H9 (cell line): ENCODE data around the gene MGLL. TPM values are rescaled to one million over a fixed set of nuclear protein-coding genes. Genes with fewer than 3 reads are reported as not detected.
A peak's percentile ranks its signal among the peaks of the same experiment; 100 is the strongest.

Experiments used
- DNase-seq: peaks from one replicate; pipeline ENCODE4 v3.0.0-alpha.2; 2017
- H2AFZ ChIP-seq: one replicate; pipeline ENCODE4 v1.6.1; 2013; ENCODE audit warnings: mild to moderate bottlenecking, low read length, control low read depth, moderate library complexity
- H2AK5ac ChIP-seq: 2 replicates; pipeline ENCODE4 v1.6.1; 2013; ENCODE audit warnings: low read length, control low read depth, mixed read lengths; ENCODE audit not compliant: insufficient read length
- H2BK120ac ChIP-seq: one replicate; pipeline ENCODE4 v1.6.1; 2013; ENCODE audit warnings: low read depth, mild to moderate bottlenecking, low read length, control low read depth, inconsistent platforms; ENCODE audit not compliant: poor library complexity, severe bottlenecking
- H2BK12ac ChIP-seq: 2 replicates; pipeline ENCODE4 v1.6.1; 2013; ENCODE audit warnings: low read length, control low read depth, mixed read lengths, low read depth; ENCODE audit not compliant: insufficient read length
- H2BK15ac ChIP-seq: 2 replicates; pipeline ENCODE4 v1.6.1; 2013; ENCODE audit warnings: low read depth, low read length, control low read depth
- H2BK20ac ChIP-seq: one replicate; pipeline ENCODE4 v1.6.1; 2013; ENCODE audit warnings: low read depth, mild to moderate bottlenecking, low read length, control low read depth, inconsistent platforms; ENCODE audit not compliant: poor library complexity, severe bottlenecking
- H2BK5ac ChIP-seq: 2 replicates; pipeline ENCODE4 v1.6.1; 2013; ENCODE audit warnings: low read length, control low read depth, mixed read lengths; ENCODE audit not compliant: insufficient read length
- H3K14ac ChIP-seq: 2 replicates; pipeline ENCODE4 v1.6.1; 2013; ENCODE audit warnings: low read length, control low read depth; ENCODE audit not compliant: insufficient read depth
- H3K18ac ChIP-seq: 2 replicates; pipeline ENCODE4 v1.6.1; 2013; ENCODE audit warnings: low read depth, mild to moderate bottlenecking, mixed read lengths, low read length, control low read depth; ENCODE audit not compliant: insufficient read length
- H3K23ac ChIP-seq: 2 replicates; pipeline ENCODE4 v1.6.1; 2013; ENCODE audit warnings: low read length, control low read depth, mixed read lengths, low read depth; ENCODE audit not compliant: insufficient read length
- H3K23me2 ChIP-seq: 2 replicates; pipeline ENCODE4 v1.6.1; 2013; ENCODE audit warnings: low read depth, mild to moderate bottlenecking, mixed read lengths, low read length, control low read depth; ENCODE audit not compliant: insufficient read length, poor library complexity, severe bottlenecking
- H3K27ac ChIP-seq: 2 replicates; pipeline ENCODE4 v1.5.1; 2013; ENCODE audit warnings: low read length, control low read depth, mixed read lengths, low read depth; ENCODE audit not compliant: insufficient read length
- H3K27me3 ChIP-seq: 2 replicates; pipeline ENCODE4 v1.6.1; 2013; ENCODE audit warnings: low read length, control low read depth, inconsistent platforms; ENCODE audit not compliant: insufficient read depth
- H3K4ac ChIP-seq: 2 replicates; pipeline ENCODE4 v1.6.1; 2013; ENCODE audit warnings: low read depth, mild to moderate bottlenecking, control low read depth, inconsistent platforms, low read length, moderate library complexity
- H3K4me1 ChIP-seq: 2 replicates; pipeline ENCODE4 v1.6.1; 2013; ENCODE audit warnings: low read length, control low read depth, inconsistent platforms; ENCODE audit not compliant: insufficient read depth
- H3K4me2 ChIP-seq: 2 replicates; pipeline ENCODE4 v1.6.1; 2013; ENCODE audit warnings: low read length, control low read depth, mixed read lengths; ENCODE audit not compliant: insufficient read length, insufficient read depth
- H3K56ac ChIP-seq: 2 replicates; pipeline ENCODE4 v1.6.1; 2013; ENCODE audit warnings: low read depth, mild to moderate bottlenecking, mixed read lengths, low read length, control low read depth; ENCODE audit not compliant: insufficient read length
- H3K79me1 ChIP-seq: 2 replicates; pipeline ENCODE4 v1.6.1; 2013; ENCODE audit warnings: low read depth, mild to moderate bottlenecking, moderate library complexity, low read length, control low read depth, inconsistent platforms; ENCODE audit not compliant: insufficient read depth, poor library complexity, severe bottlenecking
- H3K79me2 ChIP-seq: 2 replicates; pipeline ENCODE4 v1.6.1; 2013; ENCODE audit warnings: low read length, control low read depth, inconsistent platforms; ENCODE audit not compliant: insufficient read depth
- H3K9ac ChIP-seq: 2 replicates; pipeline ENCODE4 v1.6.1; 2013; ENCODE audit warnings: low read length, control low read depth, mixed read lengths; ENCODE audit not compliant: insufficient read length; ENCODE audit errors: extremely low read depth
- H3K9me3 ChIP-seq: one replicate; pipeline ENCODE4 v1.6.1; 2013; ENCODE audit warnings: low read depth, low read length, inconsistent platforms; ENCODE audit not compliant: control insufficient read depth
- H3T11ph ChIP-seq: one replicate; pipeline ENCODE4 v1.6.1; 2013; ENCODE audit warnings: mild to moderate bottlenecking, low read length, control low read depth, inconsistent platforms
- H4K20me1 ChIP-seq: one replicate; pipeline ENCODE4 v1.6.1; 2013; ENCODE audit not compliant: control insufficient read depth, insufficient read length, insufficient read depth
- H4K5ac ChIP-seq: 2 replicates; pipeline ENCODE4 v1.6.1; 2013; ENCODE audit warnings: low read depth, mild to moderate bottlenecking, mixed read lengths, low read length, control low read depth; ENCODE audit not compliant: insufficient read length
- H4K8ac ChIP-seq: replicated peaks from 2 replicates; pipeline ENCODE4 v1.6.1; 2013; ENCODE audit warnings: low read length, control low read depth, mixed read lengths, low read depth; ENCODE audit not compliant: insufficient read length
- H4K91ac ChIP-seq: 2 replicates; pipeline ENCODE4 v1.6.1; 2013; ENCODE audit warnings: low read depth, mild to moderate bottlenecking, moderate library complexity, mixed read lengths, low read length, control low read depth; ENCODE audit not compliant: insufficient read length
- H3K27ac Mint-ChIP-seq, 3 experiments: 2 replicates in 2 of 3; 3 replicates in 1 of 3; pipeline ENCODE4 v1.8.0; 2020 to 2021; ENCODE audit warnings: mixed read lengths in 3 of 3, mild to moderate bottlenecking in 1 of 3, moderate library complexity in 1 of 3
- H3K27me3 Mint-ChIP-seq: 2 replicates; pipeline ENCODE4 v1.8.0; 2021; ENCODE audit warnings: low read depth, mild to moderate bottlenecking, moderate library complexity, mixed read lengths
- H3K36me3 Mint-ChIP-seq, 3 experiments: 2 replicates in 2 of 3; 3 replicates in 1 of 3; pipeline ENCODE4 v1.8.0; 2020 to 2021; ENCODE audit warnings: low read depth in 3 of 3, mixed read lengths in 3 of 3; ENCODE audit not compliant: insufficient read depth in 1 of 3
- H3K4me1 Mint-ChIP-seq, 2 experiments: 2 replicates each; pipeline ENCODE4 v1.8.0; 2020; ENCODE audit warnings: mixed read lengths in 2 of 2
- H3K4me3 Mint-ChIP-seq, 2 experiments: 2 replicates in 1 of 2; 3 replicates in 1 of 2; pipeline ENCODE4 v1.8.0; 2020 to 2021; ENCODE audit warnings: mild to moderate bottlenecking in 2 of 2, mixed read lengths in 2 of 2, moderate library complexity in 1 of 2
- H3K9me3 Mint-ChIP-seq, 2 experiments: 2 replicates in 1 of 2; 3 replicates in 1 of 2; pipeline ENCODE4 v1.8.0; 2020; ENCODE audit warnings: mild to moderate bottlenecking in 2 of 2, mixed read lengths in 2 of 2, moderate library complexity in 1 of 2
- CTCF ChIP-seq: fragments of 200-600 bp; sonication (generic); conservative IDR thresholded peaks from 3 replicates; pipeline ENCODE4 v1.8.0; 2021; ENCODE audit warnings: antibody characterized with exemption, mild to moderate bottlenecking
- WGBS: extraction: QIAGEN DNeasy Blood & Tissue Kit; methylation state at CpG from one replicate; pipeline ENCODE4 v1.1.7; 2013; ENCODE audit warnings: missing lambda C conversion rate, low lambda C conversion rate, mixed read lengths; ENCODE audit not compliant: insufficient read length; ENCODE audit errors: extremely low coverage; 5-methylcytosine and 5-hydroxymethylcytosine counted together
- total RNA-seq: library from RNA; stranded (reverse); gene quantifications from 2 replicates; pipeline ENCODE4 v1.2.1, GENCODE V29; 2021

MGLL gene
- total RNA-seq, 1 experiment from 2014 or later: 0.11 TPM

GRCh38 chr3:127673191-127674100 lies 148.9 kb downstream of the MGLL start:
- Mint-ChIP-seq H3K4me3 (peak overlapping the region; percentile 74 to 79), H3K36me3 (peaks cover 0 to 5% (median 0%) of the 10 kb centered on the region in 3 experiments; a peak in 4 of 7 replicates), H3K9me3 (no peaks in the 10 kb centered on the region), H3K27me3 (peaks cover 7% of the 10 kb centered on the region), H3K4me1 (peaks cover 10 to 12% of the 10 kb centered on the region in 2 experiments), H3K27ac (no peak overlapping the region)
- Histone ChIP-seq H3K27me3 (no peaks in the 10 kb centered on the region), H3K27ac (no peak overlapping the region), H4K5ac (no peak overlapping the region), H2BK12ac (no peak overlapping the region), H3K4me1 (no peaks in the 10 kb centered on the region), H3K79me2 (no peaks in the 10 kb centered on the region), H2BK5ac (no peak overlapping the region), H3K23me2 (peaks cover 10% of the 10 kb centered on the region), H3K79me1 (no peaks in the 10 kb centered on the region), H2BK120ac (no peak overlapping the region), H3T11ph (no peak overlapping the region), H3K23ac (no peak overlapping the region), H2BK20ac (no peak overlapping the region), H3K4ac (no peak overlapping the region), H3K56ac (no peak overlapping the region), H2AFZ (no peak overlapping the region), H4K8ac (no peak overlapping the region), H2BK15ac (no peak overlapping the region), H4K20me1 (no peaks in the 10 kb centered on the region), H2AK5ac (no peak overlapping the region), H3K18ac (no peak overlapping the region), H3K14ac (no peak overlapping the region; the same call in 1 of the 2 replicates), H3K4me2 (peak overlapping the region; percentile 59), H4K91ac (no peak overlapping the region), H3K9ac (no peak overlapping the region), H3K9me3 (no peaks in the 10 kb centered on the region)
- peak; percentile 39 for DNase-seq
- no peak for TF ChIP-seq CTCF
- WGBS: no CpG with 5 or more reads among the region's 51 CpGs
